IMR-90 (cell line): ENCODE results near the gene TIE1.

Source experiments
- TF ChIP-seq, protein P1 (sequence below): conservative IDR thresholded peaks from 2 replicates; pipeline ENCODE4 v1.5.1; 2012; ENCODE audit warnings: mild to moderate bottlenecking, low read depth, low read length, improper control_type of control experiment
- TF ChIP-seq, protein P2 (sequence below): fragments of 150-350 bp; IDR thresholded peaks from 2 replicates; pipeline ENCODE4 v1.6.1; 2017; ENCODE audit warnings: mild to moderate bottlenecking, antibody characterized with exemption, low read length, low read depth

DNA sequence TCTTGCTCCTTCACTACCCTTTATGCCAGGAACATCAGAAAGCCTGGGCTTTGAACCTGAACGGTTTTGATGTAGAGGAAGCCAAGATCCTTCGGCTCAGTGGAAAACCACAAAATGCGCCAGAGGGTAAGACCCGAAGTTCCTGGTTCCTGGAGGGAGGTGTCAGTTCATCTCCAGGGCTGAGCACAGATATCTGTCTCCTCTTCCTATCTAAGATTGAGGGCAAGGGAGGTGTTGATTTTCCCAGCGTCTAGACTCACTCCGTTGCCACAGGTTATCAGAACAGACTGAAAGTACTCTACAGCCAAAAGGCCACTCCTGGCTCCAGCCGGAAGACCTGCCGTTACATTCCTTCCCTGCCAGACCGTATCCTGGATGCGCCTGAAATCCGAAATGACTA is 58.9 kb downstream of the TIE1 start:
- TF ChIP-seq, protein P1, sequence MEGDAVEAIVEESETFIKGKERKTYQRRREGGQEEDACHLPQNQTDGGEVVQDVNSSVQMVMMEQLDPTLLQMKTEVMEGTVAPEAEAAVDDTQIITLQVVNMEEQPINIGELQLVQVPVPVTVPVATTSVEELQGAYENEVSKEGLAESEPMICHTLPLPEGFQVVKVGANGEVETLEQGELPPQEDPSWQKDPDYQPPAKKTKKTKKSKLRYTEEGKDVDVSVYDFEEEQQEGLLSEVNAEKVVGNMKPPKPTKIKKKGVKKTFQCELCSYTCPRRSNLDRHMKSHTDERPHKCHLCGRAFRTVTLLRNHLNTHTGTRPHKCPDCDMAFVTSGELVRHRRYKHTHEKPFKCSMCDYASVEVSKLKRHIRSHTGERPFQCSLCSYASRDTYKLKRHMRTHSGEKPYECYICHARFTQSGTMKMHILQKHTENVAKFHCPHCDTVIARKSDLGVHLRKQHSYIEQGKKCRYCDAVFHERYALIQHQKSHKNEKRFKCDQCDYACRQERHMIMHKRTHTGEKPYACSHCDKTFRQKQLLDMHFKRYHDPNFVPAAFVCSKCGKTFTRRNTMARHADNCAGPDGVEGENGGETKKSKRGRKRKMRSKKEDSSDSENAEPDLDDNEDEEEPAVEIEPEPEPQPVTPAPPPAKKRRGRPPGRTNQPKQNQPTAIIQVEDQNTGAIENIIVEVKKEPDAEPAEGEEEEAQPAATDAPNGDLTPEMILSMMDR: no peak
- TF ChIP-seq, protein P2, sequence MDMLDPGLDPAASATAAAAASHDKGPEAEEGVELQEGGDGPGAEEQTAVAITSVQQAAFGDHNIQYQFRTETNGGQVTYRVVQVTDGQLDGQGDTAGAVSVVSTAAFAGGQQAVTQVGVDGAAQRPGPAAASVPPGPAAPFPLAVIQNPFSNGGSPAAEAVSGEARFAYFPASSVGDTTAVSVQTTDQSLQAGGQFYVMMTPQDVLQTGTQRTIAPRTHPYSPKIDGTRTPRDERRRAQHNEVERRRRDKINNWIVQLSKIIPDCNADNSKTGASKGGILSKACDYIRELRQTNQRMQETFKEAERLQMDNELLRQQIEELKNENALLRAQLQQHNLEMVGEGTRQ: no peak
